Fibroblast of mammary gland (primary cell): ENCODE results near the gene CYB561.

Experiments used
- DNase-seq: peaks from one replicate; pipeline ENCODE4 v3.0.0-alpha.2; 2010; ENCODE audit warnings: low read depth
- H3K4me3 ChIP-seq: 2 replicates; pipeline ENCODE4 v1.5.1; 2011; ENCODE audit warnings: low read depth, mild to moderate bottlenecking, low read length, moderate library complexity; ENCODE audit not compliant: control insufficient read depth
- CTCF ChIP-seq: conservative IDR thresholded peaks from 2 replicates; pipeline ENCODE4 v1.5.1; 2011; ENCODE audit warnings: low read depth, low read length, inconsistent platforms; ENCODE audit not compliant: control insufficient read depth, insufficient read depth

Gene CYB561

DNA sequence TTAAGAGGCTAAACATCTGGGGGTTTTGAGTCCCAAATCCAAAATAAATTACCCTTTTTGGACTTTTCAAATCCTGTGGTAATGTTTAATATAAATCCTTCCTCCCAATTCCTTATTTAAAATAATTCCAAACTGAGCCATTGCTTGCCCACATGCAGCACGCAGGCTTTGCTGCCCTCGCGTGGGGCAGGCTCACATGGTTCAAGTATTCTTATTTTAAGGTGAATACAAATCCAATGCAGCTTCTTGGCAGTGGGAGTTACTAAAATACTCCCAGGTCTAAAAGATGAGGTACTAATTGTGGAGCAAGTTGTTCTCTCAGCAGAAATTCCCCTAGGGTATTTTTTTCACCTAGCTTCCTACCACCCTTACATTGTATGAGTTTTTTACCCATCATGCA is 33.0 kb downstream of the CYB561 start:
- TF ChIP-seq CTCF = no peak
- H3K4me3 ChIP-seq = no peak overlapping the region
- DNase-seq = no peak

GRCh38 chr17:63412234-63412633 is 33.9 kb downstream of the CYB561 start:
- TF ChIP-seq CTCF = no peak
- no peak for DNase-seq
- no peak overlapping the region for H3K4me3 ChIP-seq

- no peak overlapping the region for H3K4me3 ChIP-seq
- no peak for TF ChIP-seq CTCF
- no peak for DNase-seq
These were observed 38.3 kb downstream of the CYB561 start for GRCh38 chr17:63407741-63408330.

GRCh38 chr17:63406689-63407330 is 39.3 kb downstream of the CYB561 start:
- H3K4me3 ChIP-seq = no peak overlapping the region
- peak; percentile 93 for TF ChIP-seq CTCF
- peak; percentile 96 for DNase-seq

DNA sequence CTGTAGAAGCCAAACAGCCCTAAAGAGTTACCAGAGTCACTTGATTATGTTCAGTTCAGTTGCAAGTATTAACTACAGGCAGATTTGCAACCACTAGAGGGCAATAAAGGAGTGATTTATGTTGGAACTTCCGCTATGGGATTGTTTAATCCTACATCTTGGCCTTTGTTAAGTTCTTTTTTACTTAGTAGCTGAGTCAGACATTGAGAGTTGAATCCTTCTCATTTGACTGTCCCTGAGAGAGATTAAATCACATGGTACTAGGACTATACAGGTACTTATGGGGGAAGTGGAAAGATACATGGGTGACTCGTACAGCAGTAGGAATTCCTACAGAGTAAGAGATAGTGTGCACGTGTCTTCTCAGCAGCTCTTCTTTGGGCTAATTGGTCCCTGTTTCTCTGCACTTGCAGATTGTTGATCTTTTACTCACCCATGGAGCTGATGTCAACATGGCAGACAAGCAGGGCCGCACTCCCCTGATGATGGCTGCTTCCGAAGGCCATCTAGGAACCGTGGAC is 40.3 kb downstream of the CYB561 start:
- no peak overlapping the region for H3K4me3 ChIP-seq
- peak; percentile 93 for DNase-seq
- peak; percentile 69 for TF ChIP-seq CTCF

GRCh38 chr17:63405020-63405419 is 41.1 kb downstream of the CYB561 start:
- no peak for DNase-seq
- TF ChIP-seq CTCF = no peak
- no peak overlapping the region for H3K4me3 ChIP-seq
